WTC11 (cell line): ENCODE results near the gene CINP. TPM values are rescaled to one million over a fixed set of nuclear protein-coding genes. Genes with fewer than 3 reads are reported as not detected.

Experiments
- ATAC-seq: fragments of 200-7000 bp; cut with Tn5 transposase; 2 replicates; pipeline ENCODE4 v1.10.0; 2021; ENCODE audit warnings: mild to moderate bottlenecking, moderate library complexity
- CTCF ChIA-PET: fragments of 300-600 bp; sonication (Branson Sonifier 250); formaldehyde crosslinking; loops from one replicate; lab custom pipeline; 2021; ENCODE audit warnings: antibody characterized with exemption; lab: Charles Lee
- POLR2A ChIA-PET: fragments of 350-600 bp; sonication (Branson Sonifier 250); formaldehyde crosslinking; loops from one replicate; lab custom pipeline; 2021; ENCODE audit warnings: antibody characterized with exemption; lab: Charles Lee
- DNase-seq: peaks from one replicate; pipeline ENCODE4 v3.0.0; 2021; ENCODE audit warnings: low spot score
- H3K27ac Mint-ChIP-seq: 2 replicates; pipeline ENCODE4 v1.8.0; 2021; ENCODE audit warnings: mixed read lengths
- H3K27me3 Mint-ChIP-seq: 2 replicates; pipeline ENCODE4 v1.8.0; 2021; ENCODE audit warnings: low read depth, mild to moderate bottlenecking, moderate library complexity, mixed read lengths
- H3K36me3 Mint-ChIP-seq: 2 replicates; pipeline ENCODE4 v1.8.0; 2021; ENCODE audit warnings: mixed read lengths
- H3K4me1 Mint-ChIP-seq: 2 replicates; pipeline ENCODE4 v1.8.0; 2022; ENCODE audit warnings: mixed read lengths
- H3K4me3 Mint-ChIP-seq: 2 replicates; pipeline ENCODE4 v1.8.0; 2021; ENCODE audit warnings: mild to moderate bottlenecking, moderate library complexity, mixed read lengths
- H3K9me3 Mint-ChIP-seq: 2 replicates; pipeline ENCODE4 v1.8.0; 2021; ENCODE audit warnings: mixed read lengths
- ARID4B ChIP-seq: sonication (generic); formaldehyde crosslinking; IDR thresholded peaks from 2 replicates; pipeline ENCODE4 v1.8.0; 2023; ENCODE audit warnings: missing genetic modification reagents, mild to moderate bottlenecking, borderline replicate concordance
- ESRRA ChIP-seq: sonication (generic); formaldehyde crosslinking; IDR thresholded peaks from 2 replicates; pipeline ENCODE4 v1.8.1; 2022; ENCODE audit warnings: mild to moderate bottlenecking, missing genetic modification reagents, borderline replicate concordance
- ETV6 ChIP-seq: sonication (generic); formaldehyde crosslinking; IDR thresholded peaks from 2 replicates; pipeline ENCODE4 v1.8.1; 2022; ENCODE audit warnings: mild to moderate bottlenecking, missing genetic modification reagents
- FOXJ3 ChIP-seq: sonication (generic); formaldehyde crosslinking; IDR thresholded peaks from 2 replicates; pipeline ENCODE4 v1.9.0; 2021; ENCODE audit warnings: missing genetic modification reagents, mild to moderate bottlenecking, borderline replicate concordance
- GTF2I ChIP-seq: fragments of 250-450 bp; sonication (Bioruptor Pico); conservative IDR thresholded peaks from 2 replicates; pipeline ENCODE4 v1.4.0; 2021; ENCODE audit warnings: mild to moderate bottlenecking
- HMGA2 ChIP-seq: fragments of 250-450 bp; sonication (Bioruptor Pico); IDR thresholded peaks from 2 replicates; pipeline ENCODE4 v1.4.0; 2021; ENCODE audit warnings: mild to moderate bottlenecking, moderate library complexity
- IRF2 ChIP-seq: sonication (generic); formaldehyde crosslinking; IDR thresholded peaks from 2 replicates; pipeline ENCODE4 v1.8.0; 2022; ENCODE audit warnings: low read depth, missing genetic modification reagents, borderline replicate concordance
- JUN ChIP-seq: sonication (generic); formaldehyde crosslinking; IDR thresholded peaks from 2 replicates; pipeline ENCODE4 v1.8.0; 2023; ENCODE audit warnings: mild to moderate bottlenecking, missing genetic modification reagents
- KAT7 ChIP-seq: sonication (generic); formaldehyde crosslinking; IDR thresholded peaks from 2 replicates; pipeline ENCODE4 v1.8.1; 2023; ENCODE audit warnings: missing genetic modification reagents, mild to moderate bottlenecking, borderline replicate concordance
- MAX ChIP-seq: sonication (generic); formaldehyde crosslinking; IDR thresholded peaks from 2 replicates; pipeline ENCODE4 v1.8.0; 2022; ENCODE audit warnings: mild to moderate bottlenecking, missing genetic modification reagents
- NR1H2 ChIP-seq: sonication (generic); formaldehyde crosslinking; IDR thresholded peaks from 2 replicates; pipeline ENCODE4 v1.9.0; 2021; ENCODE audit warnings: mild to moderate bottlenecking, moderate library complexity, missing genetic modification reagents
- NR2C2 ChIP-seq: sonication (generic); formaldehyde crosslinking; IDR thresholded peaks from 2 replicates; pipeline ENCODE4 v1.8.0; 2022; ENCODE audit warnings: mild to moderate bottlenecking, missing genetic modification reagents
- SP1 ChIP-seq: sonication (generic); formaldehyde crosslinking; conservative IDR thresholded peaks from 2 replicates; pipeline ENCODE4 v1.8.1; 2022; ENCODE audit warnings: missing genetic modification reagents
- TCF7 ChIP-seq: sonication (generic); formaldehyde crosslinking; IDR thresholded peaks from 2 replicates; pipeline ENCODE4 v1.8.0; 2022; ENCODE audit warnings: mild to moderate bottlenecking, low read depth, missing genetic modification reagents, moderate library complexity
- TEAD1 ChIP-seq: sonication (generic); formaldehyde crosslinking; IDR thresholded peaks from 2 replicates; pipeline ENCODE4 v1.8.0; 2022; ENCODE audit warnings: mild to moderate bottlenecking, missing genetic modification reagents
- TEAD4 ChIP-seq: sonication (generic); formaldehyde crosslinking; IDR thresholded peaks from 2 replicates; pipeline ENCODE4 v1.8.0; 2022; ENCODE audit warnings: mild to moderate bottlenecking, missing genetic modification reagents
- TP53 ChIP-seq: sonication (generic); formaldehyde crosslinking; IDR thresholded peaks from 2 replicates; pipeline ENCODE4 v1.8.1; 2023; ENCODE audit warnings: mild to moderate bottlenecking, missing genetic modification reagents
- USF1 ChIP-seq: sonication (generic); formaldehyde crosslinking; IDR thresholded peaks from 2 replicates; pipeline ENCODE4 v1.8.0; 2022; ENCODE audit warnings: mild to moderate bottlenecking, missing genetic modification reagents
- ZBTB21 ChIP-seq: sonication (generic); formaldehyde crosslinking; IDR thresholded peaks from 2 replicates; pipeline ENCODE4 v1.8.1; 2023; ENCODE audit warnings: mild to moderate bottlenecking, missing genetic modification reagents, borderline replicate concordance
- ZNF138 ChIP-seq: sonication (generic); formaldehyde crosslinking; conservative IDR thresholded peaks from 2 replicates; pipeline ENCODE4 v1.8.1; 2022; ENCODE audit warnings: mild to moderate bottlenecking, moderate library complexity, missing genetic modification reagents
- ZNF219 ChIP-seq: sonication (generic); formaldehyde crosslinking; IDR thresholded peaks from 2 replicates; pipeline ENCODE4 v1.8.0; 2023; ENCODE audit warnings: missing genetic modification reagents, mild to moderate bottlenecking, borderline replicate concordance
- ZNF423 ChIP-seq: fragments of 250-450 bp; sonication (Bioruptor Pico); IDR thresholded peaks from 2 replicates; pipeline ENCODE4 v2.1.2; 2022; ENCODE audit warnings: mild to moderate bottlenecking, moderate library complexity
- ZNF671 ChIP-seq: fragments of 250-450 bp; sonication (Bioruptor Pico); IDR thresholded peaks from 2 replicates; pipeline ENCODE4 v1.8.0; 2021; ENCODE audit warnings: mild to moderate bottlenecking
- total RNA-seq: library from RNA; stranded (reverse); gene quantifications from 3 replicates; pipeline ENCODE4 v1.2.3, GENCODE V29; 2021
- TF ChIP-seq, protein P1 (sequence below): fragments of 250-450 bp; sonication (Bioruptor Pico); IDR thresholded peaks from 2 replicates; pipeline ENCODE4 v1.9.0; 2021; ENCODE audit warnings: mild to moderate bottlenecking, borderline replicate concordance
- TF ChIP-seq, protein P2 (sequence below): sonication (generic); formaldehyde crosslinking; IDR thresholded peaks from 2 replicates; pipeline ENCODE4 v1.8.1; 2023; ENCODE audit warnings: mild to moderate bottlenecking, missing genetic modification reagents, borderline replicate concordance

The CINP gene
- total RNA-seq, 1 experiment from 2014 or later = 38.3 TPM

- ATAC-seq (no peak), DNase-seq (no peak)
- Mint-ChIP-seq H3K4me3 (no peak overlapping the region), H3K4me1 (peaks cover 9% of the 10 kb centered on the region), H3K36me3 (peaks cover 2% of the 10 kb centered on the region; the same call in 1 of the 2 replicates), H3K9me3 (no peaks in the 10 kb centered on the region), H3K27ac (peak overlapping the region; percentile 59; the same call in 1 of the 2 replicates), H3K27me3 (no peaks in the 10 kb centered on the region)
- ChIA-PET CTCF (interaction anchor here (0.7 kb wide), 1 partner anchor 123 kb away, joined by 4 read pairs; no protein-coding TSS in a partner anchor), POLR2A (no interaction called here)
- no peak for TF ChIP-seq TEAD4 (CRISPR knock-in tag)
- no peak for TF ChIP-seq IRF2
- TF ChIP-seq TEAD1 = no peak
- TF ChIP-seq ESRRA (CRISPR knock-in tag) = no peak
- no peak for TF ChIP-seq MAX (CRISPR knock-in tag)
- no peak for TF ChIP-seq ZBTB21 (CRISPR knock-in tag)
- no peak for TF ChIP-seq TP53
- TF ChIP-seq USF1 (CRISPR knock-in tag) = no peak
- no peak for TF ChIP-seq JUN (CRISPR knock-in tag)
- no peak for TF ChIP-seq ZNF219 (CRISPR knock-in tag)
- no peak for TF ChIP-seq FOXJ3
- TF ChIP-seq KAT7 (CRISPR knock-in tag) = no peak
- TF ChIP-seq SP1 = no peak
- no peak for TF ChIP-seq ZNF423 (CRISPR knock-in tag)
- TF ChIP-seq HMGA2 (CRISPR knock-in tag) = no peak
- no peak for TF ChIP-seq NR1H2 (CRISPR knock-in tag)
- TF ChIP-seq ETV6 (CRISPR knock-in tag) = no peak
- TF ChIP-seq GTF2I (CRISPR knock-in tag) = no peak
Measured at GRCh38 chr14:102387086-102387485, 24.4 kb upstream of the CINP start.

- no peak for DNase-seq
- ChIA-PET POLR2A (no interaction called here), CTCF (interaction anchor here (1.0 kb wide), 1 partner anchor 65 kb away, joined by 5 read pairs; no protein-coding TSS in a partner anchor)
- Mint-ChIP-seq H3K4me1 (no peaks in the 10 kb centered on the region), H3K4me3 (no peak overlapping the region), H3K27me3 (no peaks in the 10 kb centered on the region; the same call in 1 of the 2 replicates), H3K9me3 (no peaks in the 10 kb centered on the region), H3K36me3 (peaks cover 14% of the 10 kb centered on the region), H3K27ac (no peak overlapping the region)
- no peak for ATAC-seq
- TF ChIP-seq ZNF671 (CRISPR knock-in tag) (no peak), NR2C2 (CRISPR knock-in tag) (no peak), GTF2I (CRISPR knock-in tag) (no peak), KAT7 (CRISPR knock-in tag) (no peak), ARID4B (CRISPR knock-in tag) (no peak), JUN (CRISPR knock-in tag) (no peak), ZNF138 (CRISPR knock-in tag) (no peak), TCF7 (CRISPR knock-in tag) (no peak)
- TF ChIP-seq, protein P1, sequence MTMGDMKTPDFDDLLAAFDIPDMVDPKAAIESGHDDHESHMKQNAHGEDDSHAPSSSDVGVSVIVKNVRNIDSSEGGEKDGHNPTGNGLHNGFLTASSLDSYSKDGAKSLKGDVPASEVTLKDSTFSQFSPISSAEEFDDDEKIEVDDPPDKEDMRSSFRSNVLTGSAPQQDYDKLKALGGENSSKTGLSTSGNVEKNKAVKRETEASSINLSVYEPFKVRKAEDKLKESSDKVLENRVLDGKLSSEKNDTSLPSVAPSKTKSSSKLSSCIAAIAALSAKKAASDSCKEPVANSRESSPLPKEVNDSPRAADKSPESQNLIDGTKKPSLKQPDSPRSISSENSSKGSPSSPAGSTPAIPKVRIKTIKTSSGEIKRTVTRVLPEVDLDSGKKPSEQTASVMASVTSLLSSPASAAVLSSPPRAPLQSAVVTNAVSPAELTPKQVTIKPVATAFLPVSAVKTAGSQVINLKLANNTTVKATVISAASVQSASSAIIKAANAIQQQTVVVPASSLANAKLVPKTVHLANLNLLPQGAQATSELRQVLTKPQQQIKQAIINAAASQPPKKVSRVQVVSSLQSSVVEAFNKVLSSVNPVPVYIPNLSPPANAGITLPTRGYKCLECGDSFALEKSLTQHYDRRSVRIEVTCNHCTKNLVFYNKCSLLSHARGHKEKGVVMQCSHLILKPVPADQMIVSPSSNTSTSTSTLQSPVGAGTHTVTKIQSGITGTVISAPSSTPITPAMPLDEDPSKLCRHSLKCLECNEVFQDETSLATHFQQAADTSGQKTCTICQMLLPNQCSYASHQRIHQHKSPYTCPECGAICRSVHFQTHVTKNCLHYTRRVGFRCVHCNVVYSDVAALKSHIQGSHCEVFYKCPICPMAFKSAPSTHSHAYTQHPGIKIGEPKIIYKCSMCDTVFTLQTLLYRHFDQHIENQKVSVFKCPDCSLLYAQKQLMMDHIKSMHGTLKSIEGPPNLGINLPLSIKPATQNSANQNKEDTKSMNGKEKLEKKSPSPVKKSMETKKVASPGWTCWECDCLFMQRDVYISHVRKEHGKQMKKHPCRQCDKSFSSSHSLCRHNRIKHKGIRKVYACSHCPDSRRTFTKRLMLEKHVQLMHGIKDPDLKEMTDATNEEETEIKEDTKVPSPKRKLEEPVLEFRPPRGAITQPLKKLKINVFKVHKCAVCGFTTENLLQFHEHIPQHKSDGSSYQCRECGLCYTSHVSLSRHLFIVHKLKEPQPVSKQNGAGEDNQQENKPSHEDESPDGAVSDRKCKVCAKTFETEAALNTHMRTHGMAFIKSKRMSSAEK (CRISPR knock-in tag) = no peak
- TF ChIP-seq, protein P2, sequence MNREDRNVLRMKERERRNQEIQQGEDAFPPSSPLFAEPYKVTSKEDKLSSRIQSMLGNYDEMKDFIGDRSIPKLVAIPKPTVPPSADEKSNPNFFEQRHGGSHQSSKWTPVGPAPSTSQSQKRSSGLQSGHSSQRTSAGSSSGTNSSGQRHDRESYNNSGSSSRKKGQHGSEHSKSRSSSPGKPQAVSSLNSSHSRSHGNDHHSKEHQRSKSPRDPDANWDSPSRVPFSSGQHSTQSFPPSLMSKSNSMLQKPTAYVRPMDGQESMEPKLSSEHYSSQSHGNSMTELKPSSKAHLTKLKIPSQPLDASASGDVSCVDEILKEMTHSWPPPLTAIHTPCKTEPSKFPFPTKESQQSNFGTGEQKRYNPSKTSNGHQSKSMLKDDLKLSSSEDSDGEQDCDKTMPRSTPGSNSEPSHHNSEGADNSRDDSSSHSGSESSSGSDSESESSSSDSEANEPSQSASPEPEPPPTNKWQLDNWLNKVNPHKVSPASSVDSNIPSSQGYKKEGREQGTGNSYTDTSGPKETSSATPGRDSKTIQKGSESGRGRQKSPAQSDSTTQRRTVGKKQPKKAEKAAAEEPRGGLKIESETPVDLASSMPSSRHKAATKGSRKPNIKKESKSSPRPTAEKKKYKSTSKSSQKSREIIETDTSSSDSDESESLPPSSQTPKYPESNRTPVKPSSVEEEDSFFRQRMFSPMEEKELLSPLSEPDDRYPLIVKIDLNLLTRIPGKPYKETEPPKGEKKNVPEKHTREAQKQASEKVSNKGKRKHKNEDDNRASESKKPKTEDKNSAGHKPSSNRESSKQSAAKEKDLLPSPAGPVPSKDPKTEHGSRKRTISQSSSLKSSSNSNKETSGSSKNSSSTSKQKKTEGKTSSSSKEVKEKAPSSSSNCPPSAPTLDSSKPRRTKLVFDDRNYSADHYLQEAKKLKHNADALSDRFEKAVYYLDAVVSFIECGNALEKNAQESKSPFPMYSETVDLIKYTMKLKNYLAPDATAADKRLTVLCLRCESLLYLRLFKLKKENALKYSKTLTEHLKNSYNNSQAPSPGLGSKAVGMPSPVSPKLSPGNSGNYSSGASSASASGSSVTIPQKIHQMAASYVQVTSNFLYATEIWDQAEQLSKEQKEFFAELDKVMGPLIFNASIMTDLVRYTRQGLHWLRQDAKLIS (CRISPR knock-in tag) = no peak
Measured at GRCh38 chr14:102378830-102379229, 16.1 kb upstream of the CINP start.
